Liver (tissue), 9 donors: ENCODE measurements around the gene CHAT. TPM values are rescaled to one million over a fixed set of nuclear protein-coding genes. Genes with fewer than 3 reads are reported as not detected.

ENCODE experiments used
- DNase-seq: peaks from one replicate; pipeline ENCODE4 v3.0.0-alpha.2; 2017; ENCODE audit warnings: low spot score
- H3K27ac ChIP-seq, 2 donors: one replicate each; pipeline ENCODE4 v1.7.0; 2013; ENCODE audit warnings: inconsistent platforms in 2 of 2, low read length in 2 of 2, control low read depth in 1 of 2, low read depth in 1 of 2, mild to moderate bottlenecking in 1 of 2
- H3K27me3 ChIP-seq, 4 donors: one replicate each; pipeline versions ENCODE4 v1.6.1 to v1.7.0; 2013; ENCODE audit warnings: low read length in 3 of 4, inconsistent platforms in 1 of 4, mild to moderate bottlenecking in 1 of 4, moderate library complexity in 1 of 4; ENCODE audit not compliant: control insufficient read depth in 4 of 4, insufficient read depth in 4 of 4
- H3K36me3 ChIP-seq, 4 donors: one replicate each; pipeline versions ENCODE4 v1.6.1 to v1.7.0; 2013; ENCODE audit warnings: low read length in 3 of 4, mild to moderate bottlenecking in 3 of 4, low read depth in 1 of 4, moderate library complexity in 1 of 4; ENCODE audit not compliant: control insufficient read depth in 4 of 4, insufficient read depth in 3 of 4
- H3K4me1 ChIP-seq, 4 donors: one replicate each; pipeline versions ENCODE4 v1.6.1 to v1.7.0; 2013; ENCODE audit warnings: low read length in 3 of 4, mild to moderate bottlenecking in 3 of 4, moderate library complexity in 1 of 4; ENCODE audit not compliant: control insufficient read depth in 4 of 4, insufficient read depth in 4 of 4
- H3K4me3 ChIP-seq, 3 donors: one replicate each; pipeline versions ENCODE4 v1.6.1 to v1.7.0; 2013; ENCODE audit warnings: low read length in 3 of 3, control low read depth in 1 of 3, low read depth in 1 of 3, mild to moderate bottlenecking in 1 of 3
- H3K9ac ChIP-seq, 2 donors: one replicate each; pipeline ENCODE4 v1.7.0; 2013; ENCODE audit warnings: low read length in 2 of 2, mild to moderate bottlenecking in 2 of 2, moderate library complexity in 2 of 2, control low read depth in 1 of 2, low read depth in 1 of 2
- H3K9me3 ChIP-seq, 4 donors: one replicate each; pipeline versions ENCODE4 v1.6.1 to v1.7.0; 2013; ENCODE audit warnings: low read length in 3 of 4; ENCODE audit not compliant: control insufficient read depth in 4 of 4
- ATF3 ChIP-seq: IDR thresholded peaks from 2 replicates; pipeline ENCODE4 v1.6.1; 2016; ENCODE audit warnings: antibody characterized with exemption
- CTCF ChIP-seq: fragments of 150-350 bp; IDR thresholded peaks from 2 replicates; pipeline ENCODE4 v1.5.1; 2017; ENCODE audit warnings: improper control_type of control experiment, low read depth, low read length; ENCODE audit not compliant: missing input control
- EGR1 ChIP-seq, 2 donors: IDR thresholded peaks; 2 replicates each; pipeline ENCODE4 v1.6.1; 2016 to 2018; ENCODE audit warnings: antibody characterized with exemption in 2 of 2, low read depth in 2 of 2
- FOXA1 ChIP-seq: IDR thresholded peaks from 2 replicates; pipeline ENCODE4 v1.6.1; 2016; ENCODE audit warnings: antibody characterized with exemption
- FOXA2 ChIP-seq: IDR thresholded peaks from 2 replicates; pipeline ENCODE4 v1.6.1; 2016; ENCODE audit warnings: antibody characterized with exemption
- GABPA ChIP-seq, 2 donors: IDR thresholded peaks in 1 of 2; conservative IDR thresholded peaks in 1 of 2; 2 replicates each; pipeline ENCODE4 v1.6.1; 2016; ENCODE audit warnings: antibody characterized with exemption in 2 of 2, mild to moderate bottlenecking in 1 of 2, moderate library complexity in 1 of 2
- HNF4A ChIP-seq, 2 donors: conservative IDR thresholded peaks; 2 replicates each; pipeline ENCODE4 v1.6.1; 2016; ENCODE audit warnings: antibody characterized with exemption in 2 of 2, mild to moderate bottlenecking in 2 of 2
- HNF4G ChIP-seq: IDR thresholded peaks from 2 replicates; pipeline ENCODE4 v1.6.1; 2016; ENCODE audit warnings: antibody characterized with exemption
- JUND ChIP-seq, 2 donors: IDR thresholded peaks; 2 replicates each; pipeline ENCODE4 v1.6.1; 2016; ENCODE audit warnings: antibody characterized with exemption in 2 of 2
- MAX ChIP-seq: IDR thresholded peaks from 2 replicates; pipeline ENCODE4 v1.6.1; 2016; ENCODE audit warnings: antibody characterized with exemption
- NR2F2 ChIP-seq: IDR thresholded peaks from 2 replicates; pipeline ENCODE4 v1.6.1; 2016; ENCODE audit warnings: antibody characterized with exemption
- RAD21 ChIP-seq, 2 donors: IDR thresholded peaks; 2 replicates each; pipeline ENCODE4 v1.6.1; 2016; ENCODE audit warnings: antibody characterized with exemption in 2 of 2, mild to moderate bottlenecking in 2 of 2
- RXRA ChIP-seq, 2 donors: IDR thresholded peaks; 2 replicates each; pipeline ENCODE4 v1.6.1; 2017 to 2018; ENCODE audit warnings: antibody characterized with exemption in 2 of 2, mild to moderate bottlenecking in 1 of 2
- SP1 ChIP-seq: IDR thresholded peaks from 2 replicates; pipeline ENCODE4 v1.6.1; 2018; ENCODE audit warnings: antibody characterized with exemption, mild to moderate bottlenecking
- TAF1 ChIP-seq: conservative IDR thresholded peaks from 2 replicates; pipeline ENCODE4 v1.6.1; 2016; ENCODE audit warnings: antibody characterized with exemption, mild to moderate bottlenecking
- YY1 ChIP-seq: IDR thresholded peaks from 2 replicates; pipeline ENCODE4 v1.6.1; 2016; ENCODE audit warnings: antibody characterized with exemption, mild to moderate bottlenecking
- ZBTB33 ChIP-seq: IDR thresholded peaks from 2 replicates; pipeline ENCODE4 v1.6.1; 2016; ENCODE audit warnings: antibody characterized with exemption
- WGBS: extraction: QIAGEN DNeasy Blood & Tissue Kit; methylation state at CpG from one replicate; pipeline ENCODE4 v1.1.7; 2013; 5-methylcytosine and 5-hydroxymethylcytosine counted together
- polyA plus RNA-seq, 2 donors: library from polyadenylated mRNA; stranded (reverse) in 1 of 2; unstranded in 1 of 2; fragments of 200-250 nt in 1 of 2; fragments of >200 nt in 1 of 2; fragmentation: Nextera tagmentation in 1 of 2; extraction: Ambion mirVana in 1 of 2; gene quantifications; one replicate each; pipeline versions ENCODE4 v1.2.1 to v1.2.3, GENCODE V29; 2013 to 2015
- total RNA-seq, 2 donors: library from RNA; depleted of rRNA; stranded (reverse); fragments of >200 nt; gene quantifications; one replicate each; pipeline ENCODE4 v1.2.3, GENCODE V29; 2014
- donor health status: healthy.
- donor health status: healthy.
- donor health status: healthy.
- donor health status: healthy.
- donor health status: healthy.

CHAT gene
- total and polyA plus RNA-seq, 4 donors = not detected

- Histone ChIP-seq H3K9me3 (peaks cover 0 to under 1% (median 0%) of the 10 kb centered on the region in 4 donors), H3K36me3 (no peaks in the 10 kb centered on the region), H3K4me1 (no peaks in the 10 kb centered on the region), H3K27me3 (peaks cover 0 to 6% (median 1%) of the 10 kb centered on the region in 4 donors), H3K4me3 (no peak overlapping the region), H3K9ac (no peak overlapping the region), H3K27ac (no peak overlapping the region)
- no peak for DNase-seq
- 82% methylated on average over 8 of the region's 8 CpGs for WGBS
- TF ChIP-seq JUND (IDR thresholded peaks at IDR 0.05) (no peak), EGR1 (IDR thresholded peaks at IDR 0.05; ENCODE audit: low read depth in 2 of 2) (no peak), RXRA (IDR thresholded peaks at IDR 0.05) (no peak), NR2F2 (no peak), MAX (no peak), ZBTB33 (no peak), FOXA2 (no peak), SP1 (no peak), RAD21 (IDR thresholded peaks at IDR 0.05) (no peak), HNF4G (no peak), TAF1 (no peak), ATF3 (no peak), HNF4A (conservative IDR thresholded peaks at IDR 0.05) (no peak), FOXA1 (no peak)
Observed at GRCh38 chr10:49645417-49645816, 31.6 kb downstream of the CHAT start.

GRCh38 chr10:49645871-49646870 is 32.3 kb downstream of the CHAT start:
- 89% methylated on average over 22 of the region's 22 CpGs for WGBS
- no peak for TF ChIP-seq JUND (IDR thresholded peaks at IDR 0.05)
- Histone ChIP-seq H3K27me3 (no peaks in the 10 kb centered on the region), H3K4me1 (no peaks in the 10 kb centered on the region), H3K4me3 (no peak overlapping the region), H3K36me3 (no peaks in the 10 kb centered on the region), H3K9me3 (no peaks in the 10 kb centered on the region), H3K9ac (no peak overlapping the region), H3K27ac (no peak overlapping the region)
- no peak for DNase-seq

GRCh38 chr10:49647554-49647953 is 33.7 kb downstream of the CHAT start:
- H3K4me3 ChIP-seq = no peak overlapping the region
- H3K27me3 ChIP-seq = no peaks in the 10 kb centered on the region
- DNase-seq = no peak
- no peaks in the 10 kb centered on the region for H3K4me1 ChIP-seq
- no peak overlapping the region for H3K9ac ChIP-seq
- no peak overlapping the region for H3K27ac ChIP-seq
- WGBS = 84% methylated on average over 4 of the region's 4 CpGs
- no peaks in the 10 kb centered on the region for H3K36me3 ChIP-seq
- no peaks in the 10 kb centered on the region for H3K9me3 ChIP-seq
- TF ChIP-seq JUND (IDR thresholded peaks at IDR 0.05) (no peak), FOXA2 (no peak), GABPA (IDR thresholded peaks at IDR 0.05 in 1 of 2, conservative IDR thresholded peaks at IDR 0.05 in 1 of 2) (no peak), YY1 (no peak), ZBTB33 (no peak), HNF4G (no peak), CTCF (no peak), TAF1 (no peak), EGR1 (IDR thresholded peaks at IDR 0.05; ENCODE audit: low read depth in 2 of 2) (no peak), RXRA (IDR thresholded peaks at IDR 0.05) (no peak), HNF4A (conservative IDR thresholded peaks at IDR 0.05) (no peak), NR2F2 (no peak)
